SK-N-SH treated with all-trans-retinoic acid at 6 μM for 48 hours (cell line): ENCODE measurements around the gene NAIF1.
A peak's percentile ranks its signal among the peaks of the same experiment; 100 is the strongest.

Source experiments
- ATAC-seq: fragments of 200-7000 bp; cut with Tn5 transposase; 3 replicates; pipeline ENCODE4 v1.9.1; 2020; ENCODE audit warnings: mild to moderate bottlenecking, moderate library complexity
- ARNTL ChIP-seq: fragments of 450-650 bp; formaldehyde crosslinking; IDR thresholded peaks from 2 replicates; pipeline ENCODE4 v1.5.0; 2020; ENCODE audit warnings: low read depth, mild to moderate bottlenecking, moderate library complexity, borderline replicate concordance
- BACH2 ChIP-seq: fragments of 250-450 bp; sonication (Bioruptor Pico); IDR thresholded peaks from 2 replicates; pipeline ENCODE4 v1.9.0; 2021; ENCODE audit warnings: mild to moderate bottlenecking, borderline replicate concordance
- CSDC2 ChIP-seq: fragments of 250-450 bp; sonication (Bioruptor Pico); IDR thresholded peaks from 2 replicates; pipeline ENCODE4 v1.5.0; 2020; ENCODE audit warnings: mild to moderate bottlenecking, moderate library complexity
- ESRRG ChIP-seq: fragments of 250-450 bp; sonication (Bioruptor Pico); IDR thresholded peaks from 2 replicates; pipeline ENCODE4 v1.6.1; 2021; ENCODE audit warnings: mild to moderate bottlenecking
- GLIS3 ChIP-seq: fragments of 250-450 bp; sonication (Bioruptor Pico); IDR thresholded peaks from 2 replicates; pipeline ENCODE4 v1.5.0; 2020; ENCODE audit warnings: mild to moderate bottlenecking, moderate library complexity
- ISL1 ChIP-seq: fragments of 250-450 bp; sonication (Bioruptor Pico); IDR thresholded peaks from 2 replicates; pipeline ENCODE4 v2.1.2; 2022; ENCODE audit warnings: mild to moderate bottlenecking, moderate library complexity
- OSR1 ChIP-seq: fragments of 250-450 bp; sonication (Bioruptor Pico); IDR thresholded peaks from 2 replicates; pipeline ENCODE4 v1.8.0; 2022; ENCODE audit warnings: moderate library complexity, mild to moderate bottlenecking, inconsistent platforms
- PPARA ChIP-seq: fragments of 250-450 bp; sonication (Bioruptor Pico); IDR thresholded peaks from 2 replicates; pipeline ENCODE4 v1.5.0; 2020; ENCODE audit warnings: mild to moderate bottlenecking, borderline replicate concordance
- RARB ChIP-seq: fragments of 250-450 bp; sonication (Bioruptor Pico); IDR thresholded peaks from 2 replicates; pipeline ENCODE4 v1.8.0; 2021; ENCODE audit warnings: mild to moderate bottlenecking, moderate library complexity
- SNAI2 ChIP-seq: fragments of 250-450 bp; sonication (Bioruptor Pico); IDR thresholded peaks from 2 replicates; pipeline ENCODE4 v1.5.0; 2020; ENCODE audit warnings: mild to moderate bottlenecking, moderate library complexity
- TCF4 ChIP-seq: fragments of 250-450 bp; sonication (Bioruptor Pico); IDR thresholded peaks from 2 replicates; pipeline ENCODE4 v1.8.0; 2021; ENCODE audit warnings: mild to moderate bottlenecking, moderate library complexity, borderline replicate concordance
- TOX ChIP-seq: fragments of 250-450 bp; sonication (Bioruptor Pico); IDR thresholded peaks from 2 replicates; pipeline ENCODE4 v1.8.0; 2021; ENCODE audit warnings: mild to moderate bottlenecking, moderate library complexity, borderline replicate concordance
- ZC3H10 ChIP-seq: fragments of 250-450 bp; sonication (Bioruptor Pico); IDR thresholded peaks from 2 replicates; pipeline ENCODE4 v1.5.1; 2021; ENCODE audit warnings: mild to moderate bottlenecking, moderate library complexity
- ZNF565 ChIP-seq: fragments of 450-650 bp; formaldehyde crosslinking; conservative IDR thresholded peaks from 2 replicates; pipeline ENCODE4 v1.5.0; 2020; ENCODE audit warnings: low read depth, mild to moderate bottlenecking, moderate library complexity
- ZNF70 ChIP-seq: fragments of 450-650 bp; formaldehyde crosslinking; IDR thresholded peaks from 2 replicates; pipeline ENCODE4 v1.5.0; 2020; ENCODE audit warnings: mild to moderate bottlenecking, moderate library complexity
- ZNF8 ChIP-seq: fragments of 450-650 bp; formaldehyde crosslinking; IDR thresholded peaks from 2 replicates; pipeline ENCODE4 v1.5.0; 2020; ENCODE audit warnings: mild to moderate bottlenecking, moderate library complexity
- TF ChIP-seq, protein P1 (sequence below): fragments of 250-450 bp; sonication (Bioruptor Pico); IDR thresholded peaks from 2 replicates; pipeline ENCODE4 v1.5.1; 2020; ENCODE audit warnings: low read depth, mild to moderate bottlenecking, moderate library complexity
- TF ChIP-seq, protein P2 (sequence below): fragments of 250-450 bp; sonication (Bioruptor Pico); IDR thresholded peaks from 2 replicates; pipeline ENCODE4 v1.8.0; 2021; ENCODE audit warnings: low read depth, mild to moderate bottlenecking, moderate library complexity, borderline replicate concordance
- TF ChIP-seq, protein P3 (sequence below): fragments of 250-450 bp; sonication (Bioruptor Pico); IDR thresholded peaks from 2 replicates; pipeline ENCODE4 v1.5.0; 2020; ENCODE audit warnings: mild to moderate bottlenecking, moderate library complexity
- TF ChIP-seq, protein P4 (sequence below): fragments of 250-450 bp; sonication (Bioruptor Pico); IDR thresholded peaks from 2 replicates; pipeline ENCODE4 v1.8.0; 2020; ENCODE audit warnings: mild to moderate bottlenecking, moderate library complexity, borderline replicate concordance

NAIF1 gene

DNA sequence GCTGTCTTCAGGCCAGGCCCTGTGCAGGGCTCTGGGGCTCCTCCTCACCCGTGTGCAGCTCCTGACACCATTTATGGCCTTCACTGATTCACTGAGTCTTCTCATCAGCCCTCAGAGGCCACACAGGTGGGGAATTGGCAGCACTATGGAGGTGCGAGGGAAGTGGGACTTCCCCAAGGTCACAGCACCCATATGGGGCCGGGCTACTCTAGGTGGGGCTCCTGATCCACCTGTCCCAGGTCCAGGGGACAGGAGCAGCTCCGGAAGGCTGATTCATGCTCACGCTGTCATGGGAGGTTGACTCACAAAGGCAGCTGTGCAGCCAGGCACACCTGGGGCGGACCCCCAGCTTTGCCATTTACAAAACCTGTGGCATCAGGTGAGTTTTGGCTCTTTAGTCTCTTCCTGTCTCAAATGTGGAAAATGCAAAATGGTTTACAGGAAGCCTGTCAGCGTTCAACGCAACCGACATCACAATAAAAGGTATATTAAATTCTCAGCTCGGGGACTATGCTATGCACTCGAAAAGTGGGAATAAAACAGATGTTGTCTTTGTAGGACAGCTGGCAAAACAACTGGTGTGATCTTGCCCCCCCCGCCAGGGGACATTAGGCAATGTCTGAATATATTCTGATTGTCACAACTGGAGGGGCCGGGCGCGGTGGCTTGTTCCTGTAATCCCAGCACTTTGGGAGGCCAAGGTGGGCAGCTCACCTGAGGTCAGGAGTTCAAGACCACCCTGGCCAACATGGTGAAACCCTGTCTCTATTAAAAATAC lies 15.0 kb downstream of the NAIF1 start:
- TF ChIP-seq ZNF70 = no peak
- no peak for TF ChIP-seq ESRRG (CRISPR knock-in tag)
- TF ChIP-seq, protein P1, sequence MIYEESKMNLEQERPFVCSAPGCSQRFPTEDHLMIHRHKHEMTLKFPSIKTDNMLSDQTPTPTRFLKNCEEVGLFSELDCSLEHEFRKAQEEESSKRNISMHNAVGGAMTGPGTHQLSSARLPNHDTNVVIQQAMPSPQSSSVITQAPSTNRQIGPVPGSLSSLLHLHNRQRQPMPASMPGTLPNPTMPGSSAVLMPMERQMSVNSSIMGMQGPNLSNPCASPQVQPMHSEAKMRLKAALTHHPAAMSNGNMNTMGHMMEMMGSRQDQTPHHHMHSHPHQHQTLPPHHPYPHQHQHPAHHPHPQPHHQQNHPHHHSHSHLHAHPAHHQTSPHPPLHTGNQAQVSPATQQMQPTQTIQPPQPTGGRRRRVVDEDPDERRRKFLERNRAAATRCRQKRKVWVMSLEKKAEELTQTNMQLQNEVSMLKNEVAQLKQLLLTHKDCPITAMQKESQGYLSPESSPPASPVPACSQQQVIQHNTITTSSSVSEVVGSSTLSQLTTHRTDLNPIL (CRISPR knock-in tag) = no peak
- TF ChIP-seq PPARA (CRISPR knock-in tag) = no peak
- TF ChIP-seq OSR1 (CRISPR knock-in tag) = no peak
- TF ChIP-seq BACH2 (CRISPR knock-in tag) = no peak
- no peak for TF ChIP-seq SNAI2 (CRISPR knock-in tag)
- no peak for ATAC-seq

DNA sequence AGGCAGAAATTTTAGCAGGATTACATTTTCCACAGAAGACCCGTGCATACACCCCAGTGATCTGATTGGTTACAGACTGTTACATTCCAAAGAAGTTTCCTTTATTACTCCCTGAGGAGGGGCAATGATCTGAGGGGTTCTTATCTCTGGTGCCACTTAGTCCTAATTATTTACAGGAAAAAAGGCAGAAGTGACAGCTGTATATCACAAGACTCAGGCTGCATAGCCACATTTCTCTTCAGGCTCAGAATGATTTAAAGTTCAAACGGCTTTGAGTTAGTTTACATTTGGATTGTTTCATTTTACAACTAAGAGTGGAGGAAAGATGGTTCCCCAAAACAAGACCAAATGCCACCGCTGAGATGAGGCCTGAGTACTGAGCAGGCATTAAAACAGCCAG lies 17.3 kb downstream of the NAIF1 start:
- no peak for TF ChIP-seq OSR1 (CRISPR knock-in tag)
- 0 out of 2 replicates have a peak, but pooled peaks have one; percentile 36 for TF ChIP-seq ISL1 (CRISPR knock-in tag)
- no peak; the same call in 2 of the 3 replicates for ATAC-seq

DNA sequence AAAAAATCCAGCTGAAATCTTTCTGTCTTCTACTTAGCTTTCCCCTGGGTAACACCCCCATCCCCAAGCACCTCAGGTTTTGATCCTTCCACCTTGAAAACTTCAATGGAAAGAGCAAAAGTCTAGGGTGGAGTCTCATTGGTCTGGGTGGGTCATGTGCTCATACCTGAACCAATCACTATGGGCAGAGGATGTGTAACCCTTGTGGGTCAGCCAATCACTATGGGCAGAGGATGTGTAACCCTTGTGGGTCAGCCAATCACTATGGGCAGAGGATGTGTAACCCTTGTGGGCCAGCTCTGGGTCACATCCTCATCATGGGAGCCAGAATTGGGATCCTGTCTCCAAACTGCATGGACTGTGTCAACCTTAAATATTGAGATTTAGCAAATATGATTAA lies 18.5 kb downstream of the NAIF1 start:
- 0 out of 3 replicates have a peak, but pooled peaks have one; percentile 13 for ATAC-seq
- TF ChIP-seq, protein P2, sequence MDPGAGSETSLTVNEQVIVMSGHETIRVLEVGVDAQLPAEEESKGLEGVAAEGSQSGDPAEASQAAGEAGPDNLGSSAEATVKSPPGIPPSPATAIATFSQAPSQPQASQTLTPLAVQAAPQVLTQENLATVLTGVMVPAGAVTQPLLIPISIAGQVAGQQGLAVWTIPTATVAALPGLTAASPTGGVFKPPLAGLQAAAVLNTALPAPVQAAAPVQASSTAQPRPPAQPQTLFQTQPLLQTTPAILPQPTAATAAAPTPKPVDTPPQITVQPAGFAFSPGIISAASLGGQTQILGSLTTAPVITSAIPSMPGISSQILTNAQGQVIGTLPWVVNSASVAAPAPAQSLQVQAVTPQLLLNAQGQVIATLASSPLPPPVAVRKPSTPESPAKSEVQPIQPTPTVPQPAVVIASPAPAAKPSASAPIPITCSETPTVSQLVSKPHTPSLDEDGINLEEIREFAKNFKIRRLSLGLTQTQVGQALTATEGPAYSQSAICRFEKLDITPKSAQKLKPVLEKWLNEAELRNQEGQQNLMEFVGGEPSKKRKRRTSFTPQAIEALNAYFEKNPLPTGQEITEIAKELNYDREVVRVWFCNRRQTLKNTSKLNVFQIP (CRISPR knock-in tag) = no peak
- no peak for TF ChIP-seq ZNF8 (CRISPR knock-in tag)
- no peak for TF ChIP-seq ZC3H10 (CRISPR knock-in tag)
- no peak for TF ChIP-seq ZNF565 (CRISPR knock-in tag)

DNA sequence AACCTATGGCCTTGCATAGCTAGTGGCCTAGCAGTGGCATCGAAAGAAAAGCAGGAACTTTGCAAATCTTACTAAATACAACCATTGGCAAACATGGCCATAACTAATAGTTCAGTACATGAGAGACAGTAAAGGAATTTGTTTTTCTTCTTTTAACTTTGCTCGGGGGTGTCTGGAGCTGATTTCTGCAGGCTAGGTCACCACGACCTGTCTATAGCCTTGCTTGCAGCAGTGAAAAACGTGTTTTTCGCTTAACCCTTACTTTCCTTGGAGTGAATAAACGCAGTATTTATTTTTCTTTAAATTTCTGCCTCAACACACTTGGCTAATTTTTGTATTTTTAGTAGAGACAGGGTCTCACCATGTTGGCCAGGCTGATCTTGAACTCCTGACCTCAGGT lies 19.9 kb downstream of the NAIF1 start:
- no peak for ATAC-seq
- TF ChIP-seq SNAI2 (CRISPR knock-in tag) (no peak), TOX (CRISPR knock-in tag) (no peak), CSDC2 (CRISPR knock-in tag) (no peak), ZNF565 (CRISPR knock-in tag) (no peak), TCF4 (CRISPR knock-in tag) (no peak), GLIS3 (no peak), ZNF8 (CRISPR knock-in tag) (no peak), ARNTL (CRISPR knock-in tag) (no peak), ZC3H10 (CRISPR knock-in tag) (no peak), RARB (no peak), ESRRG (CRISPR knock-in tag) (no peak), PPARA (CRISPR knock-in tag) (no peak), ISL1 (CRISPR knock-in tag) (no peak), ZNF70 (no peak), OSR1 (CRISPR knock-in tag) (no peak)
- TF ChIP-seq, protein P3, sequence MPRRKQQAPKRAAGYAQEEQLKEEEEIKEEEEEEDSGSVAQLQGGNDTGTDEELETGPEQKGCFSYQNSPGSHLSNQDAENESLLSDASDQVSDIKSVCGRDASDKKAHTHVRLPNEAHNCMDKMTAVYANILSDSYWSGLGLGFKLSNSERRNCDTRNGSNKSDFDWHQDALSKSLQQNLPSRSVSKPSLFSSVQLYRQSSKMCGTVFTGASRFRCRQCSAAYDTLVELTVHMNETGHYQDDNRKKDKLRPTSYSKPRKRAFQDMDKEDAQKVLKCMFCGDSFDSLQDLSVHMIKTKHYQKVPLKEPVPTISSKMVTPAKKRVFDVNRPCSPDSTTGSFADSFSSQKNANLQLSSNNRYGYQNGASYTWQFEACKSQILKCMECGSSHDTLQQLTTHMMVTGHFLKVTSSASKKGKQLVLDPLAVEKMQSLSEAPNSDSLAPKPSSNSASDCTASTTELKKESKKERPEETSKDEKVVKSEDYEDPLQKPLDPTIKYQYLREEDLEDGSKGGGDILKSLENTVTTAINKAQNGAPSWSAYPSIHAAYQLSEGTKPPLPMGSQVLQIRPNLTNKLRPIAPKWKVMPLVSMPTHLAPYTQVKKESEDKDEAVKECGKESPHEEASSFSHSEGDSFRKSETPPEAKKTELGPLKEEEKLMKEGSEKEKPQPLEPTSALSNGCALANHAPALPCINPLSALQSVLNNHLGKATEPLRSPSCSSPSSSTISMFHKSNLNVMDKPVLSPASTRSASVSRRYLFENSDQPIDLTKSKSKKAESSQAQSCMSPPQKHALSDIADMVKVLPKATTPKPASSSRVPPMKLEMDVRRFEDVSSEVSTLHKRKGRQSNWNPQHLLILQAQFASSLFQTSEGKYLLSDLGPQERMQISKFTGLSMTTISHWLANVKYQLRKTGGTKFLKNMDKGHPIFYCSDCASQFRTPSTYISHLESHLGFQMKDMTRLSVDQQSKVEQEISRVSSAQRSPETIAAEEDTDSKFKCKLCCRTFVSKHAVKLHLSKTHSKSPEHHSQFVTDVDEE (CRISPR knock-in tag) = no peak
- TF ChIP-seq, protein P1 (CRISPR knock-in tag) = no peak
- TF ChIP-seq, protein P4, sequence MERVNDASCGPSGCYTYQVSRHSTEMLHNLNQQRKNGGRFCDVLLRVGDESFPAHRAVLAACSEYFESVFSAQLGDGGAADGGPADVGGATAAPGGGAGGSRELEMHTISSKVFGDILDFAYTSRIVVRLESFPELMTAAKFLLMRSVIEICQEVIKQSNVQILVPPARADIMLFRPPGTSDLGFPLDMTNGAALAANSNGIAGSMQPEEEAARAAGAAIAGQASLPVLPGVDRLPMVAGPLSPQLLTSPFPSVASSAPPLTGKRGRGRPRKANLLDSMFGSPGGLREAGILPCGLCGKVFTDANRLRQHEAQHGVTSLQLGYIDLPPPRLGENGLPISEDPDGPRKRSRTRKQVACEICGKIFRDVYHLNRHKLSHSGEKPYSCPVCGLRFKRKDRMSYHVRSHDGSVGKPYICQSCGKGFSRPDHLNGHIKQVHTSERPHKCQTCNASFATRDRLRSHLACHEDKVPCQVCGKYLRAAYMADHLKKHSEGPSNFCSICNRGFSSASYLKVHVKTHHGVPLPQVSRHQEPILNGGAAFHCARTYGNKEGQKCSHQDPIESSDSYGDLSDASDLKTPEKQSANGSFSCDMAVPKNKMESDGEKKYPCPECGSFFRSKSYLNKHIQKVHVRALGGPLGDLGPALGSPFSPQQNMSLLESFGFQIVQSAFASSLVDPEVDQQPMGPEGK (CRISPR knock-in tag) = no peak
